Activated naive CD4-positive, alpha-beta T cell treated with anti-CD3 and anti-CD28 coated beads for 36 hours (primary cell): Measurements from ENCODE around the gene ZKSCAN2. TPM values are rescaled to one million over a fixed set of nuclear protein-coding genes. Genes with fewer than 3 reads are reported as not detected.

Experiments
- CTCF ChIA-PET: fragments of 350-600 bp; sonication (Branson Sonifier 250); formaldehyde crosslinking; loops from one replicate; lab custom pipeline; 2021; ENCODE audit warnings: antibody characterized with exemption; lab: Charles Lee
- DNase-seq: peaks from one replicate; pipeline ENCODE4 v3.0.0-alpha.2; 2020
- H3K27ac Mint-ChIP-seq: one replicate; pipeline ENCODE4 v1.8.0; 2021; ENCODE audit warnings: mild to moderate bottlenecking, mixed read lengths
- H3K27me3 Mint-ChIP-seq: one replicate; pipeline ENCODE4 v1.8.0; 2021; ENCODE audit warnings: low read depth, mixed read lengths
- H3K36me3 Mint-ChIP-seq: one replicate; pipeline ENCODE4 v1.8.0; 2021; ENCODE audit warnings: low read depth, mixed read lengths
- H3K4me1 Mint-ChIP-seq: one replicate; pipeline ENCODE4 v1.8.0; 2021; ENCODE audit warnings: low read depth, mixed read lengths
- H3K4me3 Mint-ChIP-seq: one replicate; pipeline ENCODE4 v1.8.0; 2021; ENCODE audit warnings: mild to moderate bottlenecking, moderate library complexity, mixed read lengths
- H3K9me3 Mint-ChIP-seq: one replicate; pipeline ENCODE4 v1.8.0; 2021; ENCODE audit warnings: mixed read lengths
- intact Hi-C: fragments of 100-400 bp; cut with micrococcal nuclease; formaldehyde crosslinking; loops from one replicate; pipeline ENCODE4 v1.15.1; 2023
- total RNA-seq, 2 experiments: library from RNA; stranded (reverse); gene quantifications; one replicate each; pipeline ENCODE4 v1.2.3, GENCODE V29; 2021

ZKSCAN2 gene
- total RNA-seq, 2 experiments from 2014 or later, result 4.5 to 5.0 TPM

- DNase-seq, result no peak
- Mint-ChIP-seq H3K4me3 (no peak overlapping the region), H3K36me3 (no peaks in the 10 kb centered on the region), H3K27me3 (no peaks in the 10 kb centered on the region), H3K9me3 (no peaks in the 10 kb centered on the region), H3K4me1 (no peaks in the 10 kb centered on the region), H3K27ac (no peak overlapping the region)
- CTCF ChIA-PET, result no interaction called here
- intact Hi-C loops, result no loop called here
Measured at GRCh38 chr16:25187491-25187795, 70.2 kb downstream of the ZKSCAN2 start.

Other genes starting within 250 kb of the ZKSCAN2 start
- gene ARHGAP17, start 242.5 kb downstream of the ZKSCAN2 start, total RNA-seq, result 10 to 100 TPM; 48.6 to 49.2 TPM
- 10 to 100 TPM; 34.7 to 35.3 TPM for gene LCMT1, start 146.1 kb downstream of the ZKSCAN2 start, total RNA-seq
- gene AQP8, start 40.9 kb downstream of the ZKSCAN2 start, total RNA-seq, result not detected